GOT3 (cell line): ENCODE data around the gene RNMT.
"Not testable (repeated sequence)": the region's sequence is repeated elsewhere in the genome, so short reads cannot be mapped to it uniquely, and the experiment has no call there.

Experiments
- DNase-seq: peaks from one replicate; lab custom pipeline; 2025; ENCODE audit warnings: mixed read lengths; lab: John Stamatoyannopoulos, UW

RNMT gene

DNA sequence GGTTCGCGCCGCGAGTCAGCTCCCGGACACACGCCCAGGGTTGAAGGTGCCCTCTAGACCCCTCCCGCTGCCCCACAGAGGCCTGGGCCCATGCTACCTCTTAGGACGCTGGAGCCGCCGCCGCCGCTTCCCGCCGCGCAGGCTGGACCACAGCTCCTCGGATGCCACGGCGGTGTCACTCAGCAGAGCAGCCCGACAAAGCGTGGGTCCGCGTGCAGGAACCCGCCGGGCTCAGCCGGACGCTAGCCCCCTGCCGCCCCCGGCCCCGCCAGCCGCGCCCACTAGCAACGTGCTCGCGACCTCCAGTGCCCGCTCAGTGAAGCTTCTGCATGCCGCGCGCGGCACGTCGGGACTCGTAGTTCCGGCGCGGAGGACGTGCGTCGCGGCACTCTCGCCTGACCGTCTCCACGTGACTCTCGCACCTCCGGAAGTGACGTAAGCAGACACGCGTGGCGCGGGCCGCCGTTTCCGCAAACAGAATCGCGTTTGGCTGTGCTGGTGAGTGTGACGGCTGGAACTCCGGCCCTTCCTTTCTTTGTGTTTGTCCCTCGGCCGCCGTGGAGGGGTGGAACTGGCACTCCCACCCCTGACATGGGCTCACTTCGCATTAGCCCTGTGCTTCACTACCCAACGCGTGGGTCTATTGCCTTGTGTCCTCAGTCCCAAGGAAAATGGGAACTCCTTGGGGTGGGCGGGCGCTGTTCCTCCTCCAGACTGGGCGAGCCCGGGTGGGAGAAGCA, at the start of gene RNMT, which contains the start of gene FAM210A:
Gene RNMT, plus strand, starts transcription at position 442 of the 740 bp plus-strand sequence. CDS start 4,845 bp downstream, outside the sequence.
Gene FAM210A, minus strand, starts transcription at position 327 of the 740 bp plus-strand sequence. CDS start 44,481 bp downstream, outside the sequence.
- peak; percentile 49 for DNase-seq

GRCh38 chr18:13677350-13677749, 49.1 kb upstream of the RNMT start:
- DNase-seq: not testable (repeated sequence)

GRCh38 chr18:13680612-13681011, 45.9 kb upstream of the RNMT start:
- no peak for DNase-seq

- no peak for DNase-seq
Measured at GRCh38 chr18:13681701-13682100, 44.8 kb upstream of the RNMT start.

- no peak for DNase-seq
Measured at GRCh38 chr18:13684546-13684945, 41.9 kb upstream of the RNMT start.

DNA sequence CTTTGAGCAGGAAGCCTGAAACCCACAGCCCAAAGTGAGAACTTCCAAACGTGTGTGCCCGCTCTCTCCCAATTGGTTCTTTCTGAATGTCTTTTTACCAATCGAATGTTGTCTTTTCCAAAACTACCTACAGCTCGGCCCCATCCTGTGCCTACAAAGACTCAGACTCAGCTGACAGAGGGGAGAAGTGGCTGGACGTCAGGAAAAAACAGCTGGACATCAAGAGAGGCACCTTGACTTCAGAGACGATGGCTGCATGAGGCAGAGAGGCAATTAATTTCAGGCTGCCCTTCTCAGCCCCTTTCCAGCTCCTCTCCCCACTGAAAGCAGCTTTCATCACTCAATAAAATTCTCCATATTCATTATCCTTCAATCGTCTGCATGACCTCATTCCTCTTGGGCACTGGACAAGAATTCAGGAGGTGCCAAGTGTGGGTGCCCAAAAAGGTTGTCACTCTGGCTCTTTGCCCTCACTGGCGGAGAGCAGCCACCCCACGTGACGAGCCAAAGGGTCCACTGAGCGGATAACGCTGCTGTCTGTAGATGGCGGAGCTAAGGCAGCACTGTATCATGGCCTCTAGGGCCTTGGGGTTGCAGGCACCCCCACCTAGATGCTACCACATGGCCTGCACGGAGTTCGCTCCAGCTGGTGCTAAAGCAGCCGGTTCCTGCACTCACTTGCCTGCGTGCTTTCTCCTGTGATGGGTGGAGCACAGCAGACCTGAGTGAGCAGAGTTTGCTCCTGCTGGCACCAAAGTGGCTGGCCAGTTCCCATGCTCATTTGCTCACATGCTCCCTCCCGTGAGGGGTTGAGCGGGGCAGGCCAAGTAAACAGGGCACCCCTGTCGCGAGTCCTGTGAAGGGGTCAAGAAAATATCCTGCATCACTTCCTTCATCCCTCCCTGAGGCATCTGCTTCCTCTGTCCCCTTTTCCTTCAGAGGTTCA, 38.0 kb upstream of the RNMT start:
- no peak for DNase-seq

GRCh38 chr18:13690060-13690459, 36.4 kb upstream of the RNMT start:
- not testable (repeated sequence) for DNase-seq

DNA sequence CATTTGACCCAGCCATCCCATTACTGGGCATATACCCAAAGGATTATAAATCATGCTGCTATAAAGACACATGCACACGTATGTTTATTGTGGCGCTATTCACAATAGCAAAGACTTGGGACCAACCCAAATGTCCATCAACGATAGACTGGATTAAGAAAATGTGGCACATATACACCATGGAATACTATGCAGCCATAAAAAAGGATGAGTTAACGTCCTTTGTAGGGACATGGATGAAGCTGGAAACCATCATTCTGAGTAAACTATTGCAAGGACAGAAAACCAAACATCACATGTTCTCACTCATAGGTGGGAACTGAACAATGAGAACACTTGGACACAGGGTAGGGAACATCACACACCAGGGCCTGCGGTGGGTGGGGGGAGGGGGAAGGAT, 31.1 kb upstream of the RNMT start:
- DNase-seq: not testable (repeated sequence)

GRCh38 chr18:13696961-13697360, 29.5 kb upstream of the RNMT start:
- no peak for DNase-seq

DNA sequence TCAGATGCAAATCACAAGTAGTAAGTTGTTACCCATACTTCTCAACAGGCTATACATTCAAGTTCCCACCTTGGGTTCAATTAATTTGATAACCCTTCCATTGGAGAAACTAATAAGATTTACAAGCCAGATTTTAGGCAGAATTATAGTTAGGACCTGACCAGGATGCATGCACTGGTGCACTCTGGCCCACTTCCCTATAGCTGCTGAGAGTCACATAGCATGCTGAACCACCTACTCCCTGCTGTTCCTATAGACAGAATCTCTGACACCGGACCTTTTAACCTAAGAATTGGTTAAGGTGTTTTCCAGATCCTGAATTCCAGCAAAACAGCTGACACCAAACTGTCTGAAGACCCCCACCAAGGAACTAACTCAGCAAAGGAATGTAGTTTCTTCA, 26.3 kb upstream of the RNMT start:
- no peak for DNase-seq

DNA sequence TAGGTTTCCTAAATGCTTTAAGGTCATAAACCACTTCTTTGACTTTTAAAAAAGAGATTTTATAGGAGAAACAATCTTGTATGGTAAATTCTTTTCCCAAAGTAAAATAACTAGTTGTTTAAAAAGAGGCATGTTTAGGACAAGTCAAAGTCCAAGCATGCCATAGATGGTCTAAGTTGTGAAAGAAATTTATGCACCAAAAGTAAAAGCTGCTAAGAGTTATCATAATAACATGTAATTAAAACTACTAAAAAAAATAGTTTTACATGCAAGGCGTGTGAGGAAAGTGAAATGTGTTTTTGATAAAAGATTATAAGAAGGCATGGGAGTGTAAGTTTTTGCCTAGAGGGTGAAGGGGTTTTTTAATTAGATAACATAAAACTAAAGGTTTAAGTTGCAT, 22.6 kb upstream of the RNMT start:
- DNase-seq: no peak

DNA sequence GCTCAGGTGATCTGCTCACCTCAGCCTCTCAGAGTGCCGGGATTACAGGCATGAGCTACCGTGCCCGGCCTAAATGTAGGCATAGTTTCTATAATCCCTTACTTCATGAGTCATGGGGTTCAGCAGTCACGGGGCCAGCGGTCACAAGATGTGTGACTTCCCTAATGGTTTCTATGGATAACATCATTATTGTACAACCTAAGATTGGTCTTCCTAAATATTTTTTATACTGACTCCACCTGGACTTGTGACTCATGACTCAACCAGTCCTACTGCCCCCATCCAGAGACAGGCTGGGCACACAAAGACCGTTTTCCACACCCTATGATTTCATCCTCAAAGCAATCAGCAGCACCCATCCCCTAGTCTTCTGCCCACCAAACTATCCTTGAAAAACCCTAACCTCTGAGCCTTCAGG, 16.1 kb upstream of the RNMT start:
- DNase-seq: no peak

- no peak for DNase-seq
Measured at GRCh38 chr18:13712400-13713131, 13.9 kb upstream of the RNMT start.

GRCh38 chr18:13713455-13714055, 12.9 kb upstream of the RNMT start:
- no peak for DNase-seq

- DNase-seq: no peak
Measured at GRCh38 chr18:13715330-13715729, 11.1 kb upstream of the RNMT start.

DNA sequence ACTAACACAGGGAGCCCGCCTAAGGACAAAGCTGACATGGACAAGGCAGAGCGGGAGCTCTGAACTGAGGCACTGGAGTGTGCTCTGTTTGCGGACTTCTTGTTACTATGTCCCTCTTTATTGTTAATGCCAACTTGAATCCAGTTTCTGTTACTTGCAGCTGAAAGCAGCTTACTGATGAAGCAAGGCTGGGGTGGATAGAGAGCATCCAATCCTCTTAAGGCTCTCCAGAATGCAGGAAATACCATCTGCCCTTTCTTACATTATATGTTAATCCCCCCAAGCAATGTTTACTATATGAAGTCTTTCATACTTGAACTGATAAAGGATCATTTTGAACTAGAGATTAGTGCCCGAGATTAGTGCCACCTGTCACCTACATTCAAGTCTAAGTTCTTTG, 9.6 kb upstream of the RNMT start:
- DNase-seq: no peak

DNA sequence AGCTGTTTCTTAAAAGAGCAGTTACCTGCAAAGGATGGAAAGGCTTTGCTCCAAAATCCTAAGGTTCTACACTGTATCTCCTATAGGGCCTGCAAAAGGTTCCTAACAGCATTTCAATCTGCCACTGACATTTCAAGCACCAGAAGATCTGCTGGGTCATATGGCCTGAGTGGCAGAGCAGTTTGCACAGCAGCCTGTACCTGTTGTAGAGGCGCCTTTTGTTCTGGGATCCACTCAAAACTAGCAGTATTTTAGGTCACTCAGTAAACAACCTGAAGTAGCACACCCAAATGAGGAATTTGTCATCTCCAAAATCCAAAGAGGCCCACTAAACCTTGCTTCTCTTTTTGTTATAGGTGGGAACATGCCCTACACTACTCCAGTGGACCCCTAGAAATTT, 6.3 kb upstream of the RNMT start:
- DNase-seq: no peak

- no peak for DNase-seq
Measured at GRCh38 chr18:13720847-13721246, 5.6 kb upstream of the RNMT start.

DNA sequence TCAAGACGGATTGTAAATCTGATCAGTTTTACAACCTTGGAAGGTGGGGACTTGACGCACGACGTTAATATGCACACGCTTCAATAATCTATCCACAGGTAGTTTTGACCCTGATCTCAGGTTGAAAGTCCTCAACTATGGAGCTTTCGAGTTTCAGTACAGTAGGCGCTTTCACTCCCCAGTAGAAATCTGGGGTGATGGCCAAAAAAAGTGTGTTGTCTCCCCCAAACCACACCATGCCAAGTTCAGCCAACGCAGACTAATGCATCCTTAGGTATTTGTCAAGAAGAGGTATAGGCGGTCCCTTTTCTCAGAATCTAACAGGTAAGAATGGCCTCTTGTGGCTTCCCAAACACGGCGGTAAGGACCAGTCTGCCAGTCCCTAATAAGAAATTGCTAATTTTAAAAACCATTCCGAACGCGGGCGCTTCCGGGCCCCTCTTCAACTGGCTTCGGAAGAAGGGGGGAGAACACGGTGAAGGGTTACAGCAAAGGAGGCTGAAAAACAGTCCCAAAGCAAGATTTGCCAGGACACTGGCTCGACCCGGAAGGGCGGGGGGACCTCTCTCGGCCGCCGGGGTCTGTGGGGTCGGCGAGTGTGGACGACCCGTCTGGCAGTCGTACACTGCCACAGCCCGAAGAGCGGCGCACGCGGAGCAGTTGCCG, 774 bp upstream of the RNMT start:
- no peak for DNase-seq

GRCh38 chr18:13726972-13727331, 479 bp downstream of the RNMT start:
- no peak for DNase-seq

DNA sequence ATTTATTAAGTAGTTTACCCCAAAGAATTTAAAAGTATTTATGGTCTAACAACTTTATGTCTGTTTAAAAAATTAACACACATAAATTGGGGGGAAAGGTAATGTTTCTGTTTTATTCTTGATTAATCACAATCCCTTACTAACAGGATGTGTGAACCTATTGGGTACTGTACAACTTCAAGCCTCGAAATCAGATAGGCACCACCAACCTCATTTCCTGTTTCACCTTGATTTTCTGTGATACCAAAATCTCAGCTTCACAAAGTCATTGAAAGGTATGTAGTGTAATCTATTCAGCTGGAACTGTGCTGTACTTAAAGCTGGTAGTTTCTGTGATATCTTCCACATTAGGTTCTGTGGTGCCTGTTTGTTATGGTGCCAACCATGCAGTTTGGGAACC, 4.0 kb downstream of the RNMT start:
- no peak for DNase-seq
